ENCODE results near the gene ACTMAP.
"Not testable (repeated sequence)": the region's sequence is repeated elsewhere in the genome, so short reads cannot be mapped to it uniquely, and the experiment has no call there.

The ACTMAP gene

GRCh38 chr19:40750058-40750873 lies at the start of gene ACTMAP:
Gene ACTMAP (minus strand): TSS chr19:40750477. CDS start chr19:40749803, 674 bp downstream.
- DNase-seq = peak; percentile 100

- peak; percentile 32 for DNase-seq
These were observed 49.5 kb upstream of the ACTMAP start for GRCh38 chr19:40799558-40800338.

DNA sequence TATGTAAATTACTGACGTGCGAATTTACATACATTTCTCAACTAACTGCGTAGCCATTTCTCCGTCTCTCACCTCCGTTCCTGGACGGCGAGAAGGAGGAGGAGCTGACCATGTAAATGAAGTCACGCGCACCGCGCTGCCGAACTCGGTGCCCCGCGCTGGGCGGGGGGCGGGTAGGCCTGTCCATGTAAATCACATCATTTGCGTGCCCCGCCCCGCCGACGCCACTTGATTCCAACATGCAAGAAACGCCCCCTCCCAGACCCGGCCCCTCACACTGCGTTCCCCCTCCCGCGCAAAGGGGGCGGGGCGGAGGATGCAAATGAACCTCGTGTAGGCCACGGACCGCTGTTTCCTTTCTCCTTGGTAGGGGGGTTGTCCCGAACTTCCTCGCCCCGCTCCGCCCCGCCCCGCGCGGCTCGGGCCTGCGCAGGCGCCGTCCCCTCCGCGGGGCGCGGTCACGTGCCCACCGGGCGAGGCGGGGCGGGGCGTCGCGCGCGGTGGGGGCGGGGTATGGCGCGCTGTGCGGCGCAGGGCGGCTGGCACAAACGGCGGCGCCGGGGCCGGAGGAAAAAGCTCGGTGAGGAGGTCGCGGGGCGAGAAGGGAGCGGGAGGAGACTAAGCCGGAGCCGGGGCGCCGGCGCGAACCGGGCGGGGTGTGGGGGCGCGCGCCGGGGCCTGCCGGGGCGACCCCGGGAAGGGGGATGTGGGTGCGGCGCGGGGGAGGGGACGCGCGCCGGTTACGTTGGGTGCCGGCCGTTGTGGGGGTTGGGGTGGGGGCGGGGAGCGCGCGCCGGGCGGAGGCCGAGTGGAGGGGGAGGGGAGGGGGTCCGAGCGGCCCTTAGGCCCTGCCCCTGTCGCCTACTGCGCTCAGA lies 48.6 kb upstream of the ACTMAP start, which contains the start of gene EGLN2:
TSS of gene EGLN2 (plus strand) at position 509 of the 875 bp plus-strand sequence. CDS start 1,382 bp downstream, outside the sequence.
- peak; percentile 100 for DNase-seq

GRCh38 chr19:40797963-40798682 lies 47.8 kb upstream of the ACTMAP start:
- peak; percentile 78 for DNase-seq

DNA sequence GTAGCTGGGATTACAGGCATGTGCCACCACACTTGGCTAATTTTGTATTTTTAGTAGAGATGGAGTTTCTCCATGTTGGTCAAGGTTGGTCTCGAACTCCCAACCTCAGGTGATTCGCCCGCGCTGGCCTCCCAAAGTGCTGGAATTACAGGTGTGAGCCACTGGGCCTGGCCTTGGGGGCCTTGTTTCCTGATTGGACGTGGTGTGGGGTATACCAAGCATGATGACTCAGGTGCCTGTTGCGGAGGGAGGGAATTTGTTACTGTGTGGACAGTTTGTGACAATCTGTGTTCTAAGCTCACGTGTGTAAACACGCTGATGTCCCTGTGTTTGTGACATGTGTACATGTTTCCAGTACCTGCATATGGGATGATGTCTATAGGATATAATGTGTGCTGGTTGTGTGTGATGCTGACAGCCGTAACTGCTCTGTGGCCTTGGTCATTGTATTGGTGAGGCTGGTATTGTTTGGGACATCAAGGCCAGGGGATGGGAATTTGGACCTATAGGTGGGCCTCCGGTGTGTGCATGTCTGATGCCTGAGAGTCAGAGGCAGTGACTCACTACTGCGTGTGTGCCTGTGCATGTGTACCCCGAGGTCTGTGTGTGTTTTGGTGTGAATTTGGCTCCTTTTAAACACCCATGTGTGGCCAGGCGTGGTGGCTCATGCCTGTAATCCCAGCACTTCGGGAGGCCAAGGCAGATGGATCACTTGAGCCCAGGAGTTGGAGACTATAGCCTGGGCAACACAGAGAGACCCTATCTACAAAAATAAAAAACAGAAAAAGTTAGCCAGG lies 47.1 kb upstream of the ACTMAP start:
- no peak for DNase-seq

GRCh38 chr19:40791996-40792395 lies 41.7 kb upstream of the ACTMAP start:
- DNase-seq = no peak

GRCh38 chr19:40791349-40791748 lies 41.1 kb upstream of the ACTMAP start:
- DNase-seq = no peak

GRCh38 chr19:40786060-40787037 lies 36.1 kb upstream of the ACTMAP start:
- DNase-seq = no peak

GRCh38 chr19:40785526-40785925 lies 35.2 kb upstream of the ACTMAP start:
- no peak for DNase-seq

- DNase-seq = not testable (repeated sequence)
These were observed 33.9 kb upstream of the ACTMAP start for GRCh38 chr19:40784146-40784545.

DNA sequence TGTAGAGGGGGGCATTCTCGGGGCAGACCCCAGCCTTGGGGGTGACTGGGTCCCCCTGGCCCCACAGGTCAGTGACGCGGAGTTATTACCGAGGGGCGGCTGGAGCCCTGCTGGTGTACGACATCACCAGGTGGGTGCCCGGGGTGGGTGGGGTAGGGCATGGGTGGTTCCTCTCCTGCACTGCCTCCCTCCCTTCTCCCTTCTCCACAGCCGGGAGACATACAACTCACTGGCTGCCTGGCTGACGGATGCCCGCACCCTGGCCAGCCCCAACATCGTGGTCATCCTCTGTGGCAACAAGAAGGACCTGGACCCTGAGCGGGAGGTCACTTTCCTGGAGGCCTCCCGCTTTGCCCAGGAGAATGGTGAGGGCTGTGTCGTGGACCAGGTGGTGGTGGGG lies 33.4 kb upstream of the ACTMAP start:
- no peak for DNase-seq

- DNase-seq = no peak
These were observed 30.9 kb upstream of the ACTMAP start for GRCh38 chr19:40781140-40781539.

DNA sequence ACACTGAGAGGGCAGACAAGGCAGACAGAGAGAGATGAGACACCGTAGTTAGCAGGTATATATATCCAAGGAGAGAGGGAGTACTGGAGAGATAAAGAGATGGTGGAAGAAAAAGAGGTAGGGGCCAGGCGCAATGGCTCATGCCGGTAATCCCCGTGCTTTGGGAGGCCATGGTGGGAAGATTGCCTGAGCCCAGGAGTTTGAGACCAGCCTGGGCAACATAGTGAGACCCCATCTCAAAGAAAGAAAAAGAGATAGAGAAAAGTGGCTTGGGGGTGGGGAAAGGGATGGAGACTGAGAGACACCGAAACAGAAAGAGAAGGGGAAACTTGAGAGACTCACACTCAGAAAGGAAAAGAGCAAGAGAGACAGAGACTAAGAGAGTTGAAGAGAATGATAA lies 30.3 kb upstream of the ACTMAP start:
- DNase-seq = no peak

- DNase-seq = no peak
These were observed 28.5 kb upstream of the ACTMAP start for GRCh38 chr19:40778706-40779284.

DNA sequence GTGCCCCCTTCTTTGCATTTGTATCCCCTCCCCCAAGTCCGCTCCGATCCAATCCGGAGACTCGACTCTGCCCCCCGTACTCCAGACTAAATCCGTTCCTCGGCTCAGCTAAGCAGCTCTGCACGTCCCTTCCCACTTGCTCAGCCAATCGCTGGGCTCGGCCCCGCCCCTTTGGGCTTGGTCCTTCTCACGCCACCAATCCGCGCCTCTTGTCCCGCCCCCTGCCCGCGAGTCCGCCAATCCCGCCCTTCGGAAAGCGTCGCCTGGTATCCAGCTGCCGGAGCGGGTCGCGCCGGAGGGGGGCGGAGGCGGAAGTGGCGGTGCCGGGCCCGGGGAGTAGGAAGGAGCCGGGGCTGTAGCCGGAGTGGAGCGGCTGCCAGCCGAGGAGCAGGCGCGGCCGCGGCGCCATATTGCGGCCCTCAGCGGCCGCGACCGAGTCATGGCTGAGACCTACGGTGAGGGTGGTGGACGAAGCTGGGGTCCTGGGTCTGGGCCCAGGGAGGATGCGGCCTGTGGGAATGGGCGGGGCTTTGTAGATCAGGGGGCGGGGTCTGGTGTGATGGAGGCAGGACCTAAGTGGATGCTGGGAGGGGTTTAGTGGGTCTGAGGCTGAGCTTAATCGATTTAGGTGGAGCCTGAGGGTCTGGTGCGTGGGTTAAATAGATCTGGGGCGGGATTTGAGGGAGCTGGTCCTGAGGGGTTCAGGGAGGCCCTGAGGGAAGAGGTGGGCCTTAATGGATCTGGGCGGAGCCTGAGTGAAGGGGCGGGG lies 27.8 kb upstream of the ACTMAP start, which contains the start of gene RAB4B:
TSS of gene RAB4B (plus strand) at position 311 of the 769 bp plus-strand sequence. CDS start at position 440, 129 bp downstream.
- DNase-seq = peak; percentile 100

- no peak for DNase-seq
These were observed 27.3 kb upstream of the ACTMAP start for GRCh38 chr19:40777645-40777936.

DNA sequence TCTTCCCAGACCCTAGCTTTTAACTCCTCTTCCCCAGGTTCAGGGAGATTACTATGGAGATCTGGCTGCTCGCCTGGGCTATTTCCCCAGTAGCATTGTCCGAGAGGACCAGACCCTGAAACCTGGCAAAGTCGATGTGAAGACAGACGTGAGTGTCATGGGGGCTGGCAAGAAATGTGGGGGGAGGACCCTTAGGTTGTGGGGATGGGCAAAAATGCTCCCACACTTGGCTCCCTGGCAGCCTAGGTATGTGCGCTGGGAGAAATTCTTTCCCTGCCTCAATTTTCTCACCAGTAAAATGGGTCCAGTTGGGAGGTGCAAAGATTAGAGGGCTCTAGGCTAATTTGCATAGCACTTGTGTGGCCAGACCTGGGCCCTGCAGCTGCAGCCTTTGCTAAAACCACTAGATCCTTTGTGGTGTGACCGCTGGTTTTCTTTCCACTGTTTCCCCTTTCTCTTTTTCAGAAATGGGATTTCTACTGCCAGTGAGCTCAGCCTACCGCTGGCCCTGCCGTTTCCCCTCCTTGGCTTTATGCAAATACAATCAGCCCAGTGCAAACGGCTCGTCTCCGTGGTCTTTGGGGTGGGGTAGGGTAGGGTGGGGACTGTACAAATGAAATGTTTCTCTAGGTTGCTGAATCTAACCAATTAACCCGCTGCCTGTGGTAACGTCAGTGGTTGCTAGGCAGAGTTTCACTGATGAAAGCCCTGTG lies 26.8 kb upstream of the ACTMAP start:
- peak; percentile 95 for DNase-seq

- no peak for DNase-seq
These were observed 26.1 kb upstream of the ACTMAP start for GRCh38 chr19:40776364-40776763.

Measured in CD4-positive, alpha-beta T cell treated with Interleukin-10 for 1 hour (primary cell).